ENCODE data around the gene RILPL1.

Gene RILPL1

DNA sequence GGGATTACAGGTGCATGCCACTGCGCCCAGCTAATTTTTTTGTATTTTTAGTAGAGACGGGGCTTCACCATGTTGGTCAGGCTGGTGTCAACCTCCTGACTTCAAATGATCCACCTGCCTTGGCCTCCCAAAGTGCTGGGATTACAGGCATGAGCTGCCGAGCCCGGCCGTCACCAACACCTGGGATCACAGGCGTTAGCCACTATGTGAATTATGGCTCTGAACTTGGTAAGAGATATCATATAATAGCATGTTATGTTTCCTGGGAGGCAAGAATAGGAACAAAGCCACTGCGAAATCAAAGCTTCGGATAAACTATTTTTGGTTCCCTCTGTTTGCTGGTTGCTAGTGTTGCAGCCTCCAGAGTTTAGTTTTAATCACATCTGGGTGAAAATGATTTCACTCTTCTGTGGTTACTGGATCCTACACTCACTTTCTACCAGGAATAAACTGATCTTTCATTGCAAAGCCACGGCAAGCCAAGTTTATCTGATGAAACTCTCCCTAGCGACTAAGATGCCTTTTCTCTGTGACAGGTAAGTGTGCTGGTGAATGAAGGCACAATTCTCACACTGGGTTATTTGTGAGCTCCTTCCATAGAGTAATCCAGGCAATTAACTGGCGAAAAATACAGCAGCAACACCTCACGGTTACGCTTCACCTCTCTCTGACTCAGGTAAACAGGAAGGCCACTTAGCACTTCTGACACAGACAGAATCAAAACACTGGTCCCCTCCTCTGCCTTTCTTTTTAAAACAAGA lies 58.9 kb downstream of the RILPL1 start:
- Histone ChIP-seq H3K27me3 (ENCODE audit: insufficient read depth, low read length) (no peaks in the 10 kb centered on the region), H3K18ac (ENCODE audit: low read length) (no peak overlapping the region), H2BK120ac (ENCODE audit: insufficient read depth, low read length, poor library complexity) (no peak overlapping the region), H3K4me2 (ENCODE audit: low read length) (no peak overlapping the region), H4K8ac (ENCODE audit: low read depth, low read length) (no peak overlapping the region), H4K91ac (ENCODE audit: low read depth, low read length) (no peak overlapping the region), H3K79me2 (ENCODE audit: control insufficient read depth, insufficient read depth, low read length, poor library complexity) (no peaks in the 10 kb centered on the region), H3K4me1 (ENCODE audit: control insufficient read depth in 1 of 2, insufficient read depth in 2 of 2, low read length in 2 of 2) (no peaks in the 10 kb centered on the region), H3K36me3 (ENCODE audit: control insufficient read depth in 1 of 2, insufficient read depth in 2 of 2, low read length in 2 of 2) (peaks cover 35 to 44% of the 10 kb centered on the region in 2 experiments), H3K23ac (ENCODE audit: low read length) (no peak overlapping the region), H3K14ac (ENCODE audit: low read length) (no peak overlapping the region), H2AK5ac (ENCODE audit: low read length) (no peak overlapping the region), H3K4me3 (ENCODE audit: low read depth, low read length) (no peak overlapping the region), H2AFZ (ENCODE audit: insufficient read depth, low read length, poor library complexity) (no peak overlapping the region), H3K9me3 (ENCODE audit: insufficient read depth, low read depth, low read length) (no peaks in the 10 kb centered on the region), H3K4ac (ENCODE audit: low read depth, low read length) (no peak overlapping the region), H3K9ac (ENCODE audit: low read length) (no peak overlapping the region), H4K12ac (ENCODE audit: low read depth, low read length) (no peak overlapping the region), H3K27ac (ENCODE audit: low read depth, low read length) (no peak overlapping the region), H2BK12ac (ENCODE audit: low read length) (no peak overlapping the region), H3K79me1 (ENCODE audit: low read length) (no peaks in the 10 kb centered on the region), H2BK5ac (ENCODE audit: low read depth, low read length, poor library complexity) (no peak overlapping the region)
- WGBS (ENCODE audit: extremely low coverage, insufficient coverage, insufficient read length) = no CpG with 5 or more reads among the region's 13 CpGs
- no peak for DNase-seq

DNA sequence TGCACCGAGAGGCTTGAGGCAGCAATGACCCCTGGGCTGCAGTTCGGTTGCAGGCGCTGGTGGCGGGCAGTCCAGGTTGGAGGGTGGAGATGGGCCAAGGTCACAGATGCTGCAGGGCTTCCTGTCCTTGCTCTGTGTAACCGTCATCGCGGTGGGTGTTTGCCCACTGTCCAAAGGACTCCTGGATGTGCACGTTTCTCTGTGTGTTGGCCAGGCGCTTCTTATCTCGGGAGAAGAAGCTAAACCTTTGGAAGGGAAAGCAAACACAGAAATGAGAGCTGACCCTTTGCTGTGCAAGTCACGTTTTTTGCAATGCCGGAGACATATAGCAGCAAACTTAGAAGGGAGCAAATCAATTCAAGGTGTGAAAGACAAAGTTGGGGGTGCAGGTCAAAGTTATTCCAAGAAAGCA lies 61.1 kb downstream of the RILPL1 start:
- Histone ChIP-seq H2AFZ (ENCODE audit: insufficient read depth, low read length, poor library complexity) (no peak overlapping the region), H2BK12ac (ENCODE audit: low read length) (no peak overlapping the region), H3K9ac (ENCODE audit: low read length) (no peak overlapping the region), H3K4me1 (ENCODE audit: control insufficient read depth in 1 of 2, insufficient read depth in 2 of 2, low read length in 2 of 2) (no peaks in the 10 kb centered on the region), H3K27me3 (ENCODE audit: insufficient read depth, low read length) (no peaks in the 10 kb centered on the region), H3K18ac (ENCODE audit: low read length) (no peak overlapping the region), H3K4ac (ENCODE audit: low read depth, low read length) (no peak overlapping the region), H3K36me3 (ENCODE audit: control insufficient read depth in 1 of 2, insufficient read depth in 2 of 2, low read length in 2 of 2) (peaks cover 19 to 27% of the 10 kb centered on the region in 2 experiments), H4K8ac (ENCODE audit: low read depth, low read length) (no peak overlapping the region), H3K9me3 (ENCODE audit: insufficient read depth, low read depth, low read length) (no peaks in the 10 kb centered on the region), H3K79me1 (ENCODE audit: low read length) (no peaks in the 10 kb centered on the region), H3K4me2 (ENCODE audit: low read length) (no peak overlapping the region), H2BK5ac (ENCODE audit: low read depth, low read length, poor library complexity) (no peak overlapping the region), H4K91ac (ENCODE audit: low read depth, low read length) (no peak overlapping the region), H3K79me2 (ENCODE audit: control insufficient read depth, insufficient read depth, low read length, poor library complexity) (no peaks in the 10 kb centered on the region), H4K12ac (ENCODE audit: low read depth, low read length) (no peak overlapping the region), H3K27ac (ENCODE audit: low read depth, low read length) (no peak overlapping the region), H3K23ac (ENCODE audit: low read length) (no peak overlapping the region), H3K4me3 (ENCODE audit: low read depth, low read length) (peak overlapping the region; percentile 12), H2BK120ac (ENCODE audit: insufficient read depth, low read length, poor library complexity) (no peak overlapping the region), H3K14ac (ENCODE audit: low read length) (no peak overlapping the region), H2AK5ac (ENCODE audit: low read length) (no peak overlapping the region)
- no peak for DNase-seq
- no CpG with 5 or more reads among the region's 12 CpGs for WGBS (ENCODE audit: extremely low coverage, insufficient coverage, insufficient read length)

DNA sequence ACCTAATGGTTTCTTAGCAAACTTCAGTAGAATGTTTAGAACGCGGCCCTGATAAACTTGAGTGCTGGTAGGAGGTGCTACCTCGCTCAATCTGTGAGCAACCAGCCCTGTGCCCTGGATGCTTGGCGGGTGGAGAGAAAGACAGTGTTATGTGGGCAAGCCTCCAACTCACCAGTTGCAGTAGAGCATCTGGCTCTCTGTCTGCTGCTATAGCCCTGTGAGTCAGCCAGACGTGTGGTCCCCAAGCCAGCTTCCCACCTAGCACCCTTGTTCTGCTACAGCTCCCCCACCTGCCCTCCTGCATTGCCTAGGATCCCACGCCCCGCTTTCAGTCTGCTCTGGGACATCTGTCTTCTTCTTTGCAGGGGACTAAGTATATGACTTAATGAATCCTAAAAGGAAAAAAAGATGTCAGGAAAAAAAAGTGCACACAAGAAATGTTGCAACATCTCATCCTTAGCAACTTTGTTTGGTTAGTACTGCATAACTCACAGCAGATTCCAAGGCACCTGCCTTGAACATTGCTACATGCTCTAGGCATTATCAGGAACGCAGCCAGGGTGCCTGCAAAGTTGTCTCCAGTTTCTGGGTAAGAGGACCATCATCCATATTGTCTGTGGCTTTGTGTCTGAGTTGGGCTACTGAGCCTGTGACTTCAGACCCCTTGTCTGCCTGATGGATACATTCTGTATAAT lies 62.0 kb downstream of the RILPL1 start:
- Histone ChIP-seq H3K4me3 (ENCODE audit: low read depth, low read length) (no peak overlapping the region), H2AK5ac (ENCODE audit: low read length) (no peak overlapping the region), H3K4me2 (ENCODE audit: low read length) (no peak overlapping the region), H2BK120ac (ENCODE audit: insufficient read depth, low read length, poor library complexity) (no peak overlapping the region), H3K9ac (ENCODE audit: low read length) (no peak overlapping the region), H3K18ac (ENCODE audit: low read length) (no peak overlapping the region), H3K27ac (ENCODE audit: low read depth, low read length) (no peak overlapping the region), H3K79me1 (ENCODE audit: low read length) (no peaks in the 10 kb centered on the region), H3K4me1 (ENCODE audit: control insufficient read depth in 1 of 2, insufficient read depth in 2 of 2, low read length in 2 of 2) (no peaks in the 10 kb centered on the region), H3K23ac (ENCODE audit: low read length) (no peak overlapping the region), H3K79me2 (ENCODE audit: control insufficient read depth, insufficient read depth, low read length, poor library complexity) (no peaks in the 10 kb centered on the region), H3K9me3 (ENCODE audit: insufficient read depth, low read depth, low read length) (no peaks in the 10 kb centered on the region), H3K36me3 (ENCODE audit: control insufficient read depth in 1 of 2, insufficient read depth in 2 of 2, low read length in 2 of 2) (peaks cover 15 to 22% of the 10 kb centered on the region in 2 experiments), H4K91ac (ENCODE audit: low read depth, low read length) (no peak overlapping the region), H3K14ac (ENCODE audit: low read length) (no peak overlapping the region), H2AFZ (ENCODE audit: insufficient read depth, low read length, poor library complexity) (no peak overlapping the region), H3K4ac (ENCODE audit: low read depth, low read length) (no peak overlapping the region), H4K8ac (ENCODE audit: low read depth, low read length) (no peak overlapping the region), H2BK5ac (ENCODE audit: low read depth, low read length, poor library complexity) (no peak overlapping the region), H3K27me3 (ENCODE audit: insufficient read depth, low read length) (no peaks in the 10 kb centered on the region), H2BK12ac (ENCODE audit: low read length) (no peak overlapping the region), H4K12ac (ENCODE audit: low read depth, low read length) (no peak overlapping the region)
- no CpG with 5 or more reads among the region's 8 CpGs for WGBS (ENCODE audit: extremely low coverage, insufficient coverage, insufficient read length)
- DNase-seq = peak; percentile 92 to 94

DNA sequence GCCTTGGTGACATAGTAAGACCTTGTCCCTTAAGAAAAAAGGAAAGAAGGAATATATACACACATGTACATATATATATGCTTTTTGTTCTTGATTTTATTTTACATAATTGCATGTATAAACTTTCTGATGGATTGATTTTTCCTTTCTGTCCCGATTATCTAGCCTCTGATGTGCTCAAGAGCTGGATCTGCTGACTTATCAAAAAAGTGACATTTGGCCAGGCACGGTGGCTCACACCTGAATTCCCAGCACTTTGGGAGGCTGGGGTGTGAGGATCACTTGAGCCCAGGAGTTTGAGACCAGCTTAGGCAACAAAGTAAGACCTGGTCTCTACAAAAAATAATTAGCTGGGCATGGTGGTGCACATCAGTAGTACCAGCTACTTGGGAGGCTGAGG lies 63.5 kb downstream of the RILPL1 start:
- Histone ChIP-seq H3K27me3 (ENCODE audit: insufficient read depth, low read length) (no peaks in the 10 kb centered on the region), H2BK5ac (ENCODE audit: low read depth, low read length, poor library complexity) (no peak overlapping the region), H2BK120ac (ENCODE audit: insufficient read depth, low read length, poor library complexity) (no peak overlapping the region), H2BK12ac (ENCODE audit: low read length) (no peak overlapping the region), H3K4me2 (ENCODE audit: low read length) (no peak overlapping the region), H3K36me3 (ENCODE audit: control insufficient read depth in 1 of 2, insufficient read depth in 2 of 2, low read length in 2 of 2) (peaks cover 18 to 26% of the 10 kb centered on the region in 2 experiments), H3K18ac (ENCODE audit: low read length) (no peak overlapping the region), H3K27ac (ENCODE audit: low read depth, low read length) (no peak overlapping the region), H4K12ac (ENCODE audit: low read depth, low read length) (no peak overlapping the region), H3K9ac (ENCODE audit: low read length) (no peak overlapping the region), H3K4me3 (ENCODE audit: low read depth, low read length) (no peak overlapping the region), H4K8ac (ENCODE audit: low read depth, low read length) (no peak overlapping the region), H3K23ac (ENCODE audit: low read length) (no peak overlapping the region), H2AFZ (ENCODE audit: insufficient read depth, low read length, poor library complexity) (no peak overlapping the region), H2AK5ac (ENCODE audit: low read length) (no peak overlapping the region), H3K4me1 (ENCODE audit: control insufficient read depth in 1 of 2, insufficient read depth in 2 of 2, low read length in 2 of 2) (no peaks in the 10 kb centered on the region), H3K9me3 (ENCODE audit: insufficient read depth, low read depth, low read length) (no peaks in the 10 kb centered on the region), H3K79me2 (ENCODE audit: control insufficient read depth, insufficient read depth, low read length, poor library complexity) (no peaks in the 10 kb centered on the region), H3K4ac (ENCODE audit: low read depth, low read length) (no peak overlapping the region), H3K14ac (ENCODE audit: low read length) (no peak overlapping the region), H4K91ac (ENCODE audit: low read depth, low read length) (no peak overlapping the region), H3K79me1 (ENCODE audit: low read length) (no peaks in the 10 kb centered on the region)
- no CpG with 5 or more reads among the region's 2 CpGs for WGBS (ENCODE audit: extremely low coverage, insufficient coverage, insufficient read length)
- DNase-seq = no peak

Measured in trophoblast cell (in vitro differentiated cells and primary cell).